Measurements from ENCODE around the gene BICD2. TPM values are rescaled to one million over a fixed set of nuclear protein-coding genes. Genes with fewer than 3 reads are reported as not detected.

The BICD2 gene
- total and polyA plus RNA-seq, 2 of the 13 experiments (the other 11 are each of a cell fraction or from before 2014, with no cell fraction given): 5.1 to 17.4 TPM

DNA sequence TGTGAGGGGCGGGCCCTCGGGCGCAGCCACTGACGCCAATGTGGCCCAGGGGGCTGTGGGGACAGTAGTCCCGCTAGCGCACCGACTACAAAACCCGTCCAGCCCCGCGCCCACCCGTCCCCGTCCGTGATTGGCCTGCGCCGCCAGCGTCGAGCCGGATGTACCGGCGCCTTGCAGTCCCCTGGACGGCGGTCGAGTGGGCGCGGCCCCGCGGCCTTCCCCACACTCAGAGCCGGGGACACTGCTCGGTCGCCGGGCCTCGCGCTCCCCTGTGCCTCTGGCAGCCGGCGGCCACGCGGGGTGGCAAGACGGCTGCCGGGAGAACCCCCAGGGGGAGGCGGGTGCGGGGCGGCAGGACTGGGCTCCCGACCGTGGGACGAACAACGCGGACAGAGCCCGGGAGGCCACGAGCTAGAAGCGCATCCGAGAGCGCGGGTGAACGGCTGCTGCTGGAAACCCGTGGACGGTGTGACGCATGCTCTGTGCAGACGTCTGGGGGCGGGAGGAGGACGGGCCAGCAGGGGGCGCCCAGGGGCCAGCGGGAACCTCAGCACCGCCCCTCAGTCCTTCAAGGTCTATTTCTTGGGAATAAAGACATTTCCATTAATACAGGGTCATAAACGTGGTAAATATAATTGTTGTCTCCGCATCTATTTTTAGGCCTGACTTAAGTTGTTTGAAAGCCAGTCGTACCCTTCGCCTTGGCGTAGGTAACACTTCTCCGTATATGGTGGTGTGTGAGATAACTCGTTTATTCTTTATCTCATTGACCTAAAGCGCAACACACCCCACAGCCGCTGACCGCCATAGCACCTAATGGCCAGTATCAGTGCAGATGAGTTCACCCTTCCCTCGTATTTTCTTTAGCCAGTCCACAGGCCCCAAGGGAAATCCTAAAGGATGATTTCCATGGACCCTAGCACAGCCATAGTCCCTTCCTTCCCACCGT lies 629 bp upstream of the BICD2 start (continued):
- TF ChIP-seq, protein P1, sequence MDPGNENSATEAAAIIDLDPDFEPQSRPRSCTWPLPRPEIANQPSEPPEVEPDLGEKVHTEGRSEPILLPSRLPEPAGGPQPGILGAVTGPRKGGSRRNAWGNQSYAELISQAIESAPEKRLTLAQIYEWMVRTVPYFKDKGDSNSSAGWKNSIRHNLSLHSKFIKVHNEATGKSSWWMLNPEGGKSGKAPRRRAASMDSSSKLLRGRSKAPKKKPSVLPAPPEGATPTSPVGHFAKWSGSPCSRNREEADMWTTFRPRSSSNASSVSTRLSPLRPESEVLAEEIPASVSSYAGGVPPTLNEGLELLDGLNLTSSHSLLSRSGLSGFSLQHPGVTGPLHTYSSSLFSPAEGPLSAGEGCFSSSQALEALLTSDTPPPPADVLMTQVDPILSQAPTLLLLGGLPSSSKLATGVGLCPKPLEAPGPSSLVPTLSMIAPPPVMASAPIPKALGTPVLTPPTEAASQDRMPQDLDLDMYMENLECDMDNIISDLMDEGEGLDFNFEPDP (CRISPR knock-in tag; conservative IDR thresholded peaks at IDR 0.05): no peak
- TF ChIP-seq SKI (IDR thresholded peaks at IDR 0.05; ENCODE audit: partially characterized antibody): no peak
- TF ChIP-seq KLF13 (CRISPR knock-in tag; IDR thresholded peaks at IDR 0.05): no peak
- 0 out of 2 replicates have a peak, but pooled peaks have one; percentile 68 for TF ChIP-seq ZNF605 (CRISPR knock-in tag; IDR thresholded peaks at IDR 0.05)
- TF ChIP-seq POLR2AphosphoS5 (IDR thresholded peaks at IDR 0.05; ENCODE audit: low read depth, low read length): peak; percentile 69
- TF ChIP-seq RFXAP (CRISPR knock-in tag; IDR thresholded peaks at IDR 0.05; ENCODE audit: borderline replicate concordance): peak; percentile 56; the same call in 1 of the 2 replicates
- peak; percentile 91; the same call in 1 of the 2 replicates for TF ChIP-seq RNF2 (conservative IDR thresholded peaks at IDR 0.05; ENCODE audit: low read depth)
- TF ChIP-seq, protein P2, sequence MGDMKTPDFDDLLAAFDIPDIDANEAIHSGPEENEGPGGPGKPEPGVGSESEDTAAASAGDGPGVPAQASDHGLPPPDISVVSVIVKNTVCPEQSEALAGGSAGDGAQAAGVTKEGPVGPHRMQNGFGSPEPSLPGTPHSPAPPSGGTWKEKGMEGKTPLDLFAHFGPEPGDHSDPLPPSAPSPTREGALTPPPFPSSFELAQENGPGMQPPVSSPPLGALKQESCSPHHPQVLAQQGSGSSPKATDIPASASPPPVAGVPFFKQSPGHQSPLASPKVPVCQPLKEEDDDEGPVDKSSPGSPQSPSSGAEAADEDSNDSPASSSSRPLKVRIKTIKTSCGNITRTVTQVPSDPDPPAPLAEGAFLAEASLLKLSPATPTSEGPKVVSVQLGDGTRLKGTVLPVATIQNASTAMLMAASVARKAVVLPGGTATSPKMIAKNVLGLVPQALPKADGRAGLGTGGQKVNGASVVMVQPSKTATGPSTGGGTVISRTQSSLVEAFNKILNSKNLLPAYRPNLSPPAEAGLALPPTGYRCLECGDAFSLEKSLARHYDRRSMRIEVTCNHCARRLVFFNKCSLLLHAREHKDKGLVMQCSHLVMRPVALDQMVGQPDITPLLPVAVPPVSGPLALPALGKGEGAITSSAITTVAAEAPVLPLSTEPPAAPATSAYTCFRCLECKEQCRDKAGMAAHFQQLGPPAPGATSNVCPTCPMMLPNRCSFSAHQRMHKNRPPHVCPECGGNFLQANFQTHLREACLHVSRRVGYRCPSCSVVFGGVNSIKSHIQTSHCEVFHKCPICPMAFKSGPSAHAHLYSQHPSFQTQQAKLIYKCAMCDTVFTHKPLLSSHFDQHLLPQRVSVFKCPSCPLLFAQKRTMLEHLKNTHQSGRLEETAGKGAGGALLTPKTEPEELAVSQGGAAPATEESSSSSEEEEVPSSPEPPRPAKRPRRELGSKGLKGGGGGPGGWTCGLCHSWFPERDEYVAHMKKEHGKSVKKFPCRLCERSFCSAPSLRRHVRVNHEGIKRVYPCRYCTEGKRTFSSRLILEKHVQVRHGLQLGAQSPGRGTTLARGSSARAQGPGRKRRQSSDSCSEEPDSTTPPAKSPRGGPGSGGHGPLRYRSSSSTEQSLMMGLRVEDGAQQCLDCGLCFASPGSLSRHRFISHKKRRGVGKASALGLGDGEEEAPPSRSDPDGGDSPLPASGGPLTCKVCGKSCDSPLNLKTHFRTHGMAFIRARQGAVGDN (CRISPR knock-in tag; IDR thresholded peaks at IDR 0.05): peak; percentile 93
- TF ChIP-seq, protein P3, sequence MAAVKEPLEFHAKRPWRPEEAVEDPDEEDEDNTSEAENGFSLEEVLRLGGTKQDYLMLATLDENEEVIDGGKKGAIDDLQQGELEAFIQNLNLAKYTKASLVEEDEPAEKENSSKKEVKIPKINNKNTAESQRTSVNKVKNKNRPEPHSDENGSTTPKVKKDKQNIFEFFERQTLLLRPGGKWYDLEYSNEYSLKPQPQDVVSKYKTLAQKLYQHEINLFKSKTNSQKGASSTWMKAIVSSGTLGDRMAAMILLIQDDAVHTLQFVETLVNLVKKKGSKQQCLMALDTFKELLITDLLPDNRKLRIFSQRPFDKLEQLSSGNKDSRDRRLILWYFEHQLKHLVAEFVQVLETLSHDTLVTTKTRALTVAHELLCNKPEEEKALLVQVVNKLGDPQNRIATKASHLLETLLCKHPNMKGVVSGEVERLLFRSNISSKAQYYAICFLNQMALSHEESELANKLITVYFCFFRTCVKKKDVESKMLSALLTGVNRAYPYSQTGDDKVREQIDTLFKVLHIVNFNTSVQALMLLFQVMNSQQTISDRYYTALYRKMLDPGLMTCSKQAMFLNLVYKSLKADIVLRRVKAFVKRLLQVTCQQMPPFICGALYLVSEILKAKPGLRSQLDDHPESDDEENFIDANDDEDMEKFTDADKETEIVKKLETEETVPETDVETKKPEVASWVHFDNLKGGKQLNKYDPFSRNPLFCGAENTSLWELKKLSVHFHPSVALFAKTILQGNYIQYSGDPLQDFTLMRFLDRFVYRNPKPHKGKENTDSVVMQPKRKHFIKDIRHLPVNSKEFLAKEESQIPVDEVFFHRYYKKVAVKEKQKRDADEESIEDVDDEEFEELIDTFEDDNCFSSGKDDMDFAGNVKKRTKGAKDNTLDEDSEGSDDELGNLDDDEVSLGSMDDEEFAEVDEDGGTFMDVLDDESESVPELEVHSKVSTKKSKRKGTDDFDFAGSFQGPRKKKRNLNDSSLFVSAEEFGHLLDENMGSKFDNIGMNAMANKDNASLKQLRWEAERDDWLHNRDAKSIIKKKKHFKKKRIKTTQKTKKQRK (IDR thresholded peaks at IDR 0.05; ENCODE audit: low read length): no peak
- no peak for TF ChIP-seq NFKBIZ (CRISPR knock-in tag; IDR thresholded peaks at IDR 0.05)
- TF ChIP-seq, protein P4, sequence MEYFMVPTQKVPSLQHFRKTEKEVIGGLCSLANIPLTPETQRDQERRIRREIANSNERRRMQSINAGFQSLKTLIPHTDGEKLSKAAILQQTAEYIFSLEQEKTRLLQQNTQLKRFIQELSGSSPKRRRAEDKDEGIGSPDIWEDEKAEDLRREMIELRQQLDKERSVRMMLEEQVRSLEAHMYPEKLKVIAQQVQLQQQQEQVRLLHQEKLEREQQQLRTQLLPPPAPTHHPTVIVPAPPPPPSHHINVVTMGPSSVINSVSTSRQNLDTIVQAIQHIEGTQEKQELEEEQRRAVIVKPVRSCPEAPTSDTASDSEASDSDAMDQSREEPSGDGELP (IDR thresholded peaks at IDR 0.05; ENCODE audit: borderline replicate concordance, low read depth): no peak; the same call in 1 of the 2 replicates
- peak; percentile 87 for TF ChIP-seq ZNF546 (CRISPR knock-in tag; conservative IDR thresholded peaks at IDR 0.05)
- no peak for TF ChIP-seq MAFK (conservative IDR thresholded peaks at IDR 0.05 in 1 of 2, IDR thresholded peaks at IDR 0.05 in 1 of 2; ENCODE audit: low read length in 2 of 2)
- no peak for TF ChIP-seq HMGA1 (CRISPR knock-in tag; conservative IDR thresholded peaks at IDR 0.05)
- peak; percentile 92 for TF ChIP-seq NFYC (CRISPR knock-in tag; IDR thresholded peaks at IDR 0.05)
- TF ChIP-seq ZNF33B (CRISPR knock-in tag; IDR thresholded peaks at IDR 0.05): peak; percentile 88; the same call in 1 of the 2 replicates
- peak; percentile 16; the same call in 1 of the 2 replicates for TF ChIP-seq ZNF160 (CRISPR knock-in tag; IDR thresholded peaks at IDR 0.05)
- TF ChIP-seq ZNF337 (CRISPR knock-in tag; IDR thresholded peaks at IDR 0.05; ENCODE audit: borderline replicate concordance, low read depth): 0 out of 2 replicates have a peak, but pooled peaks have one; percentile 28
- no peak for TF ChIP-seq ZNF839 (CRISPR knock-in tag; IDR thresholded peaks at IDR 0.05; ENCODE audit: borderline replicate concordance)

Data from HepG2 (cell line).